ENCODE results near the gene GIT1. TPM values are rescaled to one million over a fixed set of nuclear protein-coding genes. Genes with fewer than 3 reads are reported as not detected.

The GIT1 gene
- total RNA-seq, 2 donors from 2014 or later: 24.1 to 35.3 TPM

DNA sequence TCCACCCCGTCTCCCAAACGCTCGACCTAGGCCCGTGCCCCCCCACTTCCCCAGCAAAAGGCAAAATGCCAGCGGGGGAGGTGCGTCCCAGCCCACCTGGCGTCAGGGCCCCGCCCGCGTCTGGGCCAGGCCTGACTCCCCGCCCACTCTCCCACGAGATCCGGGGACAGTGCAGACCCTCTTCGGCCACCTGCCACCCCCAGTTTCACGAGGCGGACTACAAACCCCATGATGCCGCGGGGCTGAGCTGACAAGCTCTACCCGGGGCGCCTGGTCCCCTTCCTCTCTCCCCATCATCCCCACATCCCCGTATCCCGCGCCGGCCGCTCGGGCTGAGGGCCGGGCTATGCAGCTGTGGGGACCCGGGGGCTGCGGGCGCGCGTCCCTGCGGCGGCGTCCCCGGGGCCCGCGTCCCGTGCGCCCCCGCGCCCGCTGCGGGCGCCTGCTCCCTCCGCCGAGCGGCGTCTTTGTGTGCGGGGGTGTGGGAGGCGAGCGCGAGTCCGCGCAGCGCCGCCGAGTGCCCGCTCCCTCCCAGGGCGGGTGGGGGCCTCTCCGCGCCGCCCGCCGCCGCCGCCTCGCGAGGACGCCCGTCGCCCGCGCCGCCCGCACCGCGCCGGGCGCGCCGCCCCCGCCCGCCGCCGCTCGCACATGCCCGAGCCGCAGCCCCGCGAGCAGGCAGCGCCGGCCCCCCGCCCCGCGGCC is 3.6 kb upstream of the GIT1 start, which contains the start of gene ANKRD13B:
ANKRD13B (plus strand) TSS at position 283 of the 702 bp plus-strand sequence. CDS start 490 bp downstream, outside the sequence.
- H3K27ac ChIP-seq: peak within 1 kb of the TSS; percentile 67 to 84
- TF ChIP-seq CTCF (IDR thresholded peaks at IDR 0.05): no peak
- peak within 1 kb of the TSS; percentile 79 for H3K4me3 ChIP-seq
- H3K4me1 ChIP-seq (ENCODE audit: control insufficient read depth in 1 of 2, low read depth in 2 of 2): peaks cover 36 to 55% of the 10 kb centered on the region in 2 donors
- no peaks in the 10 kb centered on the region for H3K27me3 ChIP-seq (replicated peaks; ENCODE audit: insufficient read depth)
- H3K36me3 ChIP-seq: no peaks in the 10 kb centered on the region
- no peaks in the 10 kb centered on the region for H3K9me3 ChIP-seq
- ATAC-seq (ENCODE audit: insufficient number of reproducible peaks, low FRiP score, low read depth) (no peak), DNase-seq (ENCODE audit: low spot score) (no peak)

DNA sequence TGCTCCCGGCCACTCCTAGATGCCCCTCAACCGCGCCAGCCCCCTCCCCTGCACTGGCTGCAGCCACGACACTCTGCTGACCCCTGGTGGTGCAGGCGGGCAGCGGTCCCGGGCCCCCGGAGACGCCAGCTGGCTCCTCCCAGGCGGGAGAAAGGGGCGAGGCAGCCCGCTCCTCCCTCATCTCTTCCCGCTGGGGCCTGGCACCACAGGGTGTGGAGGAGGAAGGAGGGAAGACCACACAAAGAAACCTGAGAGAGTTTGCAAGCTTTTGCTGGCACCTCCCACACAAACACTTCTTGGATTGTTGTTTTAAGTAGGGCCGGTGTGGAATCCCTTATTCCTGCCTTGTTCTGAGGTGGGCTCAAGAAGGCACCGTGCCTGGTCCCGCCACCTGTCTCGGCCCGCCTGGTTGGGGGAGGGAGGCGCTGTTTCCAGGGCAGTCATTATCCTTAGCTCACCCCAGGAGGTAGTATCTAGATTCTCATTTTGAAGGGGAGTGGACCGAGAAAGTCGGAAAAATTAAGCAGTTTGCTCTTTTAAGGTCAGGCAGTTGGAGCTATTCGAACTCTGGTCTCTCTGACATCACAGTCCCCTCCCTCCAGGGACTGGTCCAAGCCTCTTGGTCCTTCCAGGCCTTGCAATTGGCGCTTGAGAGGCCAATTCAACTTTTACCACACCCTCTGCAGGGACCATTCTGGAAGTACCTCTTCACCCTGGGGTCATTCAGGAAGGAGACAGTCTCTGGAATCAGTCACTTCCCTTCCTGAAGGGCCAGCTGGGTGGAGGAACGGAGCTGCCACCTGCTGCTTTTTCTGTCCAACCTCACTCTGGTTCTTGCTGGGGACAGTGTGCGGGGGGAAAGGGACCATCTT is 2.5 kb upstream of the GIT1 start:
- DNase-seq (ENCODE audit: low spot score) (no peak), ATAC-seq (ENCODE audit: insufficient number of reproducible peaks, low FRiP score, low read depth) (peak; percentile 13)
- Histone ChIP-seq H3K36me3 (no peaks in the 10 kb centered on the region), H3K4me3 (peak overlapping the region; percentile 79), H3K27me3 (replicated peaks; ENCODE audit: insufficient read depth) (no peaks in the 10 kb centered on the region), H3K4me1 (ENCODE audit: control insufficient read depth in 1 of 2, low read depth in 2 of 2) (peaks cover 37 to 65% of the 10 kb centered on the region in 2 donors), H3K9me3 (no peaks in the 10 kb centered on the region), H3K27ac (peak overlapping the region; percentile 67 to 84)
- TF ChIP-seq CTCF (IDR thresholded peaks at IDR 0.05): peak; percentile 94

DNA sequence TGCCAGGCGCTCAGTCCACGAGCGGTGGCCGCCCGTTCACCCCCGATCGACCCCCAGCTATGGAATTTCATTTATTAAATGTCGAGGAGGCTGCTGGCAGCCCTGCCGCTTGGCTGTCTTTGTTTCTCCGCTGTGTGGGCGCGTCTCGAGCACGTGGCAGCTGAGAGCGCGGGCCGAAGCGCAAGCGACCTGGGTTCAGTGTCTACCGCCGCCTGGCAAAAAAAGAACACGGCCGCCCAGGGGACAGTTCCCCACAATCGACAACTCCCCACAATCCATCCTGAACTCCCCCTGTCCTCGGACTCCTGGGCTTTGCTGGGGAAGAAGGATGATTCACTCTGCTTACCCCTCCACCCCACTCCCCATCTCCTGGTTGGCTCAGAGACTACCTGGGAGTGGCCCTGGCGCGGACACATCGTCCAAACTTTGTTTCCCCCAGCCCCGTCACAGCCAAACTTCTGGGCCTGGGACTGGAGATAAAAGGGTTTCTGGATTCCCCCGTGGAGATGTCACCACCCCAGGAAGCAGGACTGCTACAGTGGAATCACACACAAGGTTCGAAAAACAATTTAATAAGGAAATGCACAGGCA is 1.8 kb upstream of the GIT1 start:
- Histone ChIP-seq H3K27ac (peak overlapping the region; percentile 67 to 84), H3K9me3 (no peaks in the 10 kb centered on the region), H3K36me3 (no peaks in the 10 kb centered on the region), H3K4me1 (ENCODE audit: control insufficient read depth in 1 of 2, low read depth in 2 of 2) (peaks cover 37 to 72% of the 10 kb centered on the region in 2 donors), H3K27me3 (replicated peaks; ENCODE audit: insufficient read depth) (no peaks in the 10 kb centered on the region), H3K4me3 (peak overlapping the region; percentile 79)
- TF ChIP-seq CTCF (IDR thresholded peaks at IDR 0.05): no peak
- DNase-seq (ENCODE audit: low spot score): no peak
- no peak for ATAC-seq (ENCODE audit: insufficient number of reproducible peaks, low FRiP score, low read depth)

- peaks cover 37 to 72% of the 10 kb centered on the region in 2 donors for H3K4me1 ChIP-seq (ENCODE audit: control insufficient read depth in 1 of 2, low read depth in 2 of 2)
- peak overlapping the region; percentile 79 for H3K4me3 ChIP-seq
- H3K9me3 ChIP-seq: no peaks in the 10 kb centered on the region
- DNase-seq (ENCODE audit: low spot score): no peak
- peak overlapping the region; percentile 67 to 84 for H3K27ac ChIP-seq
- no peak for TF ChIP-seq CTCF (IDR thresholded peaks at IDR 0.05)
- H3K27me3 ChIP-seq (replicated peaks; ENCODE audit: insufficient read depth): no peaks in the 10 kb centered on the region
- no peak for ATAC-seq (ENCODE audit: insufficient number of reproducible peaks, low FRiP score, low read depth)
- no peaks in the 10 kb centered on the region for H3K36me3 ChIP-seq
Observed at GRCh38 chr17:29590411-29591145, 1.1 kb upstream of the GIT1 start.
